C1 segment of cervical spinal cord (tissue), 14 donors: ENCODE measurements around the gene POLE3.
A peak's percentile ranks its signal among the peaks of the same experiment; 100 is the strongest.
"Not testable (repeated sequence)": the region's sequence is repeated elsewhere in the genome, so short reads cannot be mapped to it uniquely, and the experiment has no call there.

ENCODE experiments used
- DNase-seq, 14 donors: peaks; one replicate each; lab custom pipeline; 2025; lab: John Stamatoyannopoulos, UW

The POLE3 gene

DNA sequence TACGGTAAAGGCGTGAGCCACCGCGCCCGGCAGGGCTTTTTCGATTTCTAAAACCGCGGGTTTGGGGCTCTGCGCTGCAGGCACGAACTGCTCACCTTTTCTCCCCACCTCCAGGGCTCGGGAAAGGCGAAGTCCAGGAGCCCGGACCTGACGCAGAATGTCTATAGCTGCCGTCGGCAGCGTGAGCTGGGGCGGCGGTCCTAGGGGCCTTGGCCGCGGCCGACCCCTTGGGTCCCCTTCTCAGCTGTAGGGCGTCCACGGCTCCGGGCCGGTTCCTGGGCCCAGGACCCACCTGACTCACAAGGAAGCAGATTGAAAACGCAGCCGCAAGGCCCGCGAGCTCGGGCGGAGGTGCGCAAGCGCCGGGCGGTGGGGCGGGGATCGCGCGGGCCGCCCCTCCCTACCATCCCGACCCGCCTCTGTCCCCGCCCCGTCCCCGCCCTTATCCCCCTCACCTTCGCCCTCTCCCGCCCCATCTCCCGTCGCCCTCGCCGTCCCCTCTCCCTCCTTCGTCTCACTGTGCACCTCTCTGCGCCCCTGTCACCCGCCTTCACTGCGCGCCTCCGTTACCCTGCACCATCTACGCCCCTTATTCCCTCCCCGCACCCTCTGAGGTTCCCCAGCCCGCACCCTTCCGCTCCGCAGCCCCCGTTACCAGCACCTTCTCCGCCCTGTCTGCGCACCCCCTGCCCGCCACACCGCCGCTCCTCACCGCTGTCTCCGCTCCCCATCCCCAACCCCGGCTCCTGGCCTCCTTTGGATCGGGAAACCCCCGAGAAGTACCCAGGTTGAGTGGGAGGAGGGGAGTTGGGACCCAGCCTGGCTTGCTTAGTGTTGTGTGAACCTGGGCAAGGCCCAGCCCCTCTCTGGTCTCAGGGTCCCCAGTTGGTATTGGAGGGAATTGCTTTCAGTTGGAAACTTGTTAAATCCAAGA lies 33.6 kb downstream of the POLE3 start, which contains the start of gene HDHD3:
Gene HDHD3, minus strand, starts transcription at position 353 of the 934 bp plus-strand sequence. CDS start 2,632 bp downstream, outside the sequence.
- DNase-seq: peak in 13 of 14 donors; percentile 17 to 81 (median 59)

DNA sequence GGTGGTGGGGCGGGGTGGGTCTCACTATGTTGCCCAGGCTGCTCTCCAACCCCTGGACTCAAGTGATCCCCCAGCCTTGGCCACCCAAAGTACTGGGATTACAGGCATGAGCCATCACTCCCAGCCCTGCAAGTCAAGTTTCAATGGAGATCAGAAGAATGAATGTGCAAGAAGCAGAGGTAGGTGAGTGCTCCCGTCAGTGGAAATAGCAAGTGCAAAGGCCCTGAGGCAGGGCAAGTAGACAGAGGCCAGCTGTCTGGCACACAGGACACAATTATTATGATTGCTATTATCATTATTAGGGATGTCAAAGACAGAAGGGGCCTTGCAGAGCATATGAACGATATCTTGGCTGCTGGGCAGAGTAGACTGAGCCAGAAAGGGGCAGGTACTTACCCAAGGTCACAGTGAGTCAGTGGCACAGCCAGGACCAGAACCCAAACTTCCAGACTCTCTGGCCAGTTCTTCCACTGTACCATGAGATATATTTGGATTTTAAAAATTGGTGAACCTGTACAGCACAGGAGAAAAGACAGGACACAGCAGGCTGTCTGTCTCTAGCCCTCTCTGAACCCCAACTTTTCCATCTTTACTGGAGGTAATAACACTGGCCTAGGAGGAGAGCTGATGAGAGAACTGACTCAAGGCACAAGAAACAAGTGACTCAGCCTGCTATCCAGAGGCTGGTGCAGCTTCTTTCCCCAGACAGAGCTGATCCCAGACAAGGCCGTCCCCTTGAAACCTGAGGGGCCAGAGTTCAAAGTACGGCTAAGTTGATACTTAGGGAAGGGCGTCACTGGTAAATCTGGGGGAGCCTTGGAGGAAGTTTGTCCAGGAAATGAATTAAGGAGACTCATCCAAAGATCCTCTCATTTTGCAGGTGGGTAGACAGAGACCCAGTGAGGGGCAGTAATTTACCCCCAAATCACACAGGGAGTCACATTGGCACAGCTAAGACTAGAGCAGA lies 35.1 kb downstream of the POLE3 start:
- DNase-seq: no peak

DNA sequence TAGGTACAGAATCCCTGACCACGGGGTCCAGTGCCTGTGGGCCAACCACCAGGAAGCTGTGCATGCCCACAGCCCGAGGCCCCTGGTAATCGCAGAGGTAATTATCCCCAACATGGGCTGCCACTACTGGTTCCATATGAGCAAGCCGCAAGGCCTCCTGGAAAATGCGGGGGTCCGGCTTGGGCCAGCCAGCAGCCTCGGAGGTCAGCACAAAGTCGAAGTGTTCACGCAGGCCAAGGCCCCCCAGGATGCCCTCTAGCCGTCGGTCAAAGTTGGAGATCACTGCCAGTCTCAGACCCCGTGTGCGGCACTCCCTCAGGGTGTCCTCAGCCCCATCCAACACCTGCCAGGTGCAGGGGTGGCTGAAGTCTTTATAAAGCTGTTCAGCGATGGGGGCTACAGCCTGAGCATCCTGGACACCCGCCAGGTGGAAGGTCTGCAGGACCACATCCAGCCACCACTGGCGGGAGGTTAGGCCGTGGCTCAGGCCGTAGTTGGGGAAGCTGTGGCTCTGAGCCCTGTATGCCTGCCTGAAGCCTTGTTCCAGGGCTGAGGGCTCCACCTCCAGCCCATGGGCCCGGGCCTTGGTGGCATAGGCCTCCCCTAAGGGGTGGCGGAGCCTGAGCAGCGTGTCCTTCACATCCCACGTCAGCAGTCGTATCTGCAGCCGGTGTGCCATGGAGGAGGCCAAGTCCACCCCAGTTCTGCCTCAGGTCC lies 36.6 kb downstream of the POLE3 start:
- no peak for DNase-seq

DNA sequence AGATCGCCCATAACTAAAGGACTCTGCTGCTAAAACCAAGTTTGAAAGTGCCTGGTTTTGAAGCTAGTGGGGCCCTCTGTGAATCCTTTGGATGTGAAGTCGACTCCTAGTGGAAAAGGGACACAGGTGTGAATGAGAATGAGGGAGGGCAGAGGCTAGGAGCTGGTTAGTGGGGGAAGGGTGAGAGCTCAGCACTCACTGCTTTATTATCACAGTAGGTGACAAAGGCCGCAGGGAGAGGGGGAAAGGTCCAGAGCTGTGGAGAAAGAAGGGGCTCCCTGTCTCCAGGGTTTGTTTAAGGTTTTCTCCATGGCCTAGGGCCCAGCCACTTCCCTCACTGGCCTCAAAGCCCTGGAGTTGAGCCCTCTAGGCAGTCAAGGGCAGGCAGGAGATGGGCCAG lies 37.2 kb downstream of the POLE3 start:
- DNase-seq: no peak

DNA sequence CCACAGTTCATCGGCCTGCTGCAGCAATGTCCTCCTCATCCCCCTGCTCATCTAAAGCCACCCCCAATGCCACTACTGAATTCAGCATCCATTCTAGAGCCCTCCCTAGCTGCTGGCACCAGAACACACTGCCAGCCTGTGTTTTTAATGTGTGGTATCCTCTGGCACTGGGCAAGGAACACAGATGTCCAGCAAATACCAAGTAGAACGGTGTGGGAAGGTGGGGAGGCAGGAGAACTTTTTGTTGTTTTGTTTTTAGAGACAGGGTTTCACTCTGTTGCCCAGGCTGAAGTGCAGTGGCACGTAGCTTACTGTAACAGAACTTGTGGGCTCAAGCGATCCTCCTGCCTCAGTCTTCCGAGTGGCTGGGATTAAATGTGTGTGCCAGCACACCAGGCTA lies 38.4 kb downstream of the POLE3 start:
- DNase-seq: no peak

DNA sequence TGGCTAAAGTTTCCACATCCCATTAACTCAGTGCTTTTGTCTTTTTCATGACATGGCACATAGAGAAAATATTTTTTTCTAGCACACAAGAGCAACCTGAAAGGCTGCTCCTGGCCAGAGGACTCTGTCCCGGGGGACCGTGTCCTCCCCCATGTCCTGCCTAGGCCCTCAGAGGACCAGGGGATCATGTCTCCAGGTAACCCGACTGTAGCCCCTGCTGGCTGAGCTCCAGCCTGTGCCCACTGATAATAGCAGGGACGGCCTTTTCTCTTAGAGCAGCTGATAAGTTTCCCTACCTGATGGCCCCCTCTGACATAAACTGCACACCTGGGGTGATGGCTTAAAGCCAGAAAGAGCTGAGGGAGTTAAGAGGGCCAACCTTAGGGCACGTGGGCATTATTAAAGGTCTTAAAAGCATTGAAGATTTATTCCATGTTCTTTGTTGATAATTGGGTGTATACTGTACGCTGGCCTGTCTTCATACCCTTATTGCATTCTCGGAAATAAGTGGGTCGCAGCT lies 39.6 kb downstream of the POLE3 start:
- DNase-seq: no peak

DNA sequence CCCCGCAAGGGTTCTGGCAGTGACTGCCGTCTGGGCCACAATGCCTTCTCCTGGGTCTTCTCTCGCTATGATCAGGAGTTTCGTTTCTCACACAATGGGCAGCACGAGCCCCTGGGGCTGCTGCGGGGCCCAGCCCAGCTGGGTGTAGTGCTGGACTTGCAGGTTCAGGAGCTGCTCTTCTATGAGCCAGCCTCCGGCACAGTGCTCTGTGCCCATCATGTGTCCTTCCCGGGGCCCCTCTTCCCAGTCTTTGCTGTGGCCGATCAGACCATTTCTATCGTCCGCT lies 40.7 kb downstream of the POLE3 start:
- no peak for DNase-seq

DNA sequence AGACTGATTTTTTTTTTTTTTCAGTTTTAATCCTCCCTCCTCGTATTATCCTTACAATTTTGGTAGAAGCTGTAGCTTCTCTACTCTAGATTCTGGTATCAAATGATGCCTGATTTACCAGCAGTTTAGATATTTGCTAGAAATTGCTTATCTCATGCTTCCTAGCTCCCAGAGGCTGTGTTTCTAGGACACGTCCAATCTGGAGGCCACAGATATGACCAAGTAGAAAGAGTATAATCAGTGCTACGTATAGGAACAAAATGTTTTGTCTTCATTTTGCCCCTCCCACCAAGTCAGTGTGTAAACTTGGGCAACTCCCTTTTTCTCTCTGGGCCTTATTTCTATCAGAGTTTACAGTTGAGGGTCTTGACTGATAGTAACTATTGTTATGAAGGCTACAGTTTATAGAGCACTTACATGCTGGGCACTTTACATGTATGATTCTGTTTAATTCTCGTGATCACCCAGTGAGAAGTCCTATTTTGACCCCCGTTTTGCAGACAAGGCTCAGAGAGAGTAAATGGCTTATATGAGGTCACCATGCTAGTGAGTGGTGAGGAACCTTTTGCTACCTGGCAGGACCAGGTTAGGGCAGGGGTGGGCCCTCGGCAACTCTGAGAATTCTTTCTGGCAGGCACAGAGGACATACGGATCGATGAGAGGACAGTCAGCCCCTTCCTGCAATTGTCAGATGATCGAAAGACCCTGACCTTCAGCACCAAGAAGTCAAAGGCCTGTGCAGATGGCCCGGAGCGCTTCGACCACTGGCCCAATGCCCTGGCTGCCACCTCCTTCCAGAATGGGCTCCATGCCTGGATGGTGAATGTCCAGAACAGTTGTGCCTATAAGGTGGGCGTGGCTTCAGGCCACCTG lies 41.3 kb downstream of the POLE3 start:
- no peak for DNase-seq

DNA sequence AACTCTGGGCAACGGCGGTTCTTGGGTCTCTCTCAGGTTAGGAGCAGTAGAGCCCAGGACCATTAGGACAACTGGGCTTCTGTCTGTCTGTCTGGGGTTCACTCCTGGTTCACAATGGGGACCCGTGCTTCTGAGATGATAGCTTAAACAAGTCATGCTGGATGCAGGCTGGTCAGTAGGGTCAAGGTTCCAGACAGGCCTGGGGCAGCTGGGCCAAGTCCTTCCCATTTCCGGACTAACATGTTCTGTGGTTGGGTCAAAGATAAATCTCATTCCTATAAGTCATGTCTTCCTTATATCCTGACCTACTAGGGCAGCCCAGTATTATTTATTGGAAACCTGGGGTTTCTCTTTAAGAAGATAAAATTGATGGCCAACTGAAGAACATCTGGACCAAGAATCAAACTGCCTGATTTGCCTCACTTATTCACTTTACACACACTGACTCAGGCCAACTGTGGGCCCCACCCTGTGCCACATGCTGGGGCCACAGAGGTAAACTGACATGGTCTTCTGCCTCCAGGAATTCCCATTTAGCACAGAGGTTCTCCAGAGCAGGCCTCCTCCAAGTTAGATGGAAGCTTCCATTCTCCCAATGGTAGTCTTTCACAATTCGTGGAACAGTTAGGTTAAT lies 42.0 kb downstream of the POLE3 start:
- DNase-seq: no peak

DNA sequence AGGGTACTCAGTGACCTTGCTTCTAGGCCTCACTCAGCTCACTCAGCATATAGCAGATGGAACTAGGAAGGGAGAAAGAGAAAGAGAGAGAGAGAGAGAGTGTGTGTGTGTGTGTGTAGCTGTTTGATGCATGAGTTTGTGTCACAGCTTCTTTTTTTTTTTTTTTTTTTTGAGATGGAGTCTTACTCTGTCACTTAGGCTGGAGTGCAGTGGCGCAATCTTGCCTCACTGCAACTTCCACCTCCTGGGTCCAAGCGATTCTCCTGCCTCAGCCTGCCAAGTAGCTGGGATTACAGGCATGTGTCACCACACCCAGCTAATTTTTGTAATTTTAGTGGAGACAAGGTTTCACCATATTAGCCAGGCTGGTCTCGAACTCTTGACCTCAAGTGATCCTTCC lies 44.8 kb downstream of the POLE3 start:
- DNase-seq: not testable (repeated sequence)

DNA sequence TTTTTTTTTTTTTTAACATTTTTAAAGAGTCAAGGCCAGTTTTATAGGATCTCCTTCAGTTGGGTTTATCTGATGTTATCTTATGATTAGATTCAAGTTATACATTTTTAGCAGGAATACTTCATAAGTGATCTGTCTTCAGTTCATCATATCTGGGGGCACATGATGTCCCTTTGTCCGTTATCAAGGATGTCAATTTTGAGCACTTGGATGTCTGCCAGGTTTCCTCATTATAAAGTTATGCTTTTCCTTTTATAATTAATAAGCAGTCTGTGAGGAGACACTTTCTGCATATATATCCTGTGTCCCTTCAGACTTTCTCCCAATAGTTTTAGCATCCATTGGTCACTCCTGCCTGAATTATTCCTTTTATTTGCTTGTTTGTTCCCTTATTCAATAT lies 45.5 kb downstream of the POLE3 start:
- DNase-seq: no peak

DNA sequence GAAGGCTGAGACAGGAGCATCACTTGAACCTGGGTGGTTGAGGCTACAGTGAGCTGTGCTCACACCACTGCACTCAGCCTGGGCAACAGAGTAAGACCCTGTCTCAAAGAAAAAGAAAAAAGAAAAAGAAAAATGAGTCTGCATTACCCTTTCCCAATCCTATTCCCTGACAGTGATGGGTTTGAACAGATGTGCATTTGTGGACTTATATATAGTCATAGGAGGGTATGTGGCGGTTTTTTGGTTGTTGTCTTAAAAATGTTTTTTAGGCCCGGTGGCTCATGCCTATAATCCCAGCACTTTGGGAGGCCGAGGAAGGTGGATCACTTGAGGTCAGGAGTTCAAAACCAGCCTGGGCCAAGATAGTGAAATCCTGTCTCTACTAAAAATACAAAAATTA lies 47.1 kb downstream of the POLE3 start:
- DNase-seq: no peak

DNA sequence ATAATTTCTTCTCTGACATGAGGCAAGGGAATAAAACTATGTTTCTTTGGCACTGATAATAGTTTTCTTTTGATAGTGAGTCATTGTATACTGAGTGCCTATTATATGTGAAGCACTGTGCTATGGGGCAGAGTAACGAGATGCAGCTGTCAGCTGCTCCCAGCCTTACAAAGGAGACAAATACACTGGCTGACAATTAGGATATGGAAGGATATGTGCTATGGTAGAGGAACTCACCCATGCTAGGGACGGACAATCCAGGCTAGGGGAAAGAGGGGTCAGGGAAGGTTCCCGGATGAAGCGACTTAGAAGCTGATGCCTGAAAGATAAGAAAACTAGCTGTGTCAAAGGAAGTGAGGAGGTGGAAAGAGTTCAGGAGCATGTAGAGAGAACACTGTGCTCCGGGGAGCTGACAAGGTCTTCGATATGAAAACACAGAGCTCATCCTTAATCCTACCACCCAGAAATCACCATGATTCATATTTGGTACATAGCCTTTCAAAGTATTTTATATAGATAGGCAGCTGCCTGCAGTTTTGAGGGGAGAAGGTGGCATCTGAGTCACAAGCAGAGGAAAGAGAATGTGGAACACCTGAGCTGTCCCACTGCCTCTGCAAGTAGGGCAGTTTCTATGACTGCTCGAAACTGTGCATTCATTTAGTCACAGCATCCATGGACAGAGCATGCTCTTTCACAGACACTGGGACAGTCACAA lies 49.0 kb downstream of the POLE3 start:
- peak in 1 of 14 donors; percentile 17 for DNase-seq

DNA sequence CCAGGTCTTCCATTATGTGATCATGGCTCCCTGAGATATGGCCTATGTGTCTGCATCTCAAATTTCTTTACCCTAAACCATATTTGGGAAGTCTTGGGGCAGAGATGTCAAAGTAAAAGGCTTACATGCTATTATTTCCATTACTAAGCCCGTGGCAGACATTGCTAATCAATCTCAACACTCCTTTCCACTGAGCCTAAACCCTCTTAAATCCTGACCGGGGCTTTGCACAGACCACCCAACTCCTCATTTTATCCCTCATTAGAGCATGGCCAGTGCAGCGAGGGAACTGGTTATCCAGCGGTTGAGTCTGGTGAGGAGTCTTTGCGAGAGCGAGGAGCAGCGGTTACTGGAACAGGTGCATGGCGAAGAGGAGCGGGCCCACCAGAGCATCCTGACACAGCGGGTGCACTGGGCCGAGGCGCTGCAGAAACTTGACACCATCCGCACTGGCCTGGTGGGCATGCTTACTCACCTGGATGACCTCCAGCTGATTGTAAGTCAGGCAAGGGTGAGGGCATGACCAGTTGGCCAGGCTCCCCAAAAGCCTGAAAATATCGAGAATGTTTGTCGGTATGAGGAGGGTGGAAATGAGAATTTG lies 50.1 kb downstream of the POLE3 start:
- no peak for DNase-seq

DNA sequence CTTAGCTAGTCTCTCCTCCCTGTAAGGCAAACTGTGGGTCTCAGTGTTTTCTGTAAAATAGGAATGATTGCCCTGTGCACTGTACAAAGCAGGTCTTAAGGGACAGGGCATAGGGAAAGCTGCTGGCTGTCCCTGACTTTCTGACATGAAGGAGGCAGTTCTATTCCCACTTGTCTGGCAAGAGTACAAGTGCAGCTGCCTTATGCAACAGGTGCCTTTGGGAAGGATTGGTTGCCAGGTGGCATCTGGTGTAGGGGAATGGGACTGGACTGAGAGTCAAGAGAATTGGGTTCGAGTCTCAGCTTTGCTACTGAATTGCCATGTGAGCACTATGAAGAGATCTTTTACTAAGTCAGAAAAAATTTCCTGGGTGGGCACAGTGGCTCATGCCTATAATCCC lies 51.1 kb downstream of the POLE3 start:
- DNase-seq: no peak
